IMR-90 (cell line): ENCODE measurements around the gene TST. TPM values are rescaled to one million over a fixed set of nuclear protein-coding genes. Genes with fewer than 3 reads are reported as not detected.

ENCODE experiments used
- ATAC-seq: fragments of 200-7000 bp; cut with Tn5 transposase; 2 replicates; pipeline ENCODE4 v1.9.1; 2020; ENCODE audit warnings: low read depth, mild to moderate bottlenecking, moderate library complexity
- BruUV-seq: library from RNA; stranded (reverse); fragments of 400-500 nt; replicated peaks from 2 replicates; lab custom pipeline; 2021; lab: Mats Ljungman, UMichigan
- CTCF ChIA-PET: fragments of 300-600 bp; formaldehyde crosslinking; extraction: SDS; loops from one replicate; lab custom pipeline; 2021; ENCODE audit warnings: antibody characterized with exemption; lab: Yijun Ruan, JAX
- POLR2A ChIA-PET: fragments of 300-600 bp; sonication (Branson Sonifier 250); formaldehyde crosslinking; loops from one replicate; lab custom pipeline; 2022; ENCODE audit warnings: antibody characterized with exemption; ENCODE audit not compliant: unreplicated experiment; lab: Charles Lee
- DNase-seq: peaks from one replicate; pipeline ENCODE4 v3.0.0; 2013
- H2AFZ ChIP-seq: replicated peaks from 2 replicates; pipeline ENCODE3; 2013; ENCODE audit warnings: low read length, mild to moderate bottlenecking; ENCODE audit not compliant: poor library complexity
- H2AK5ac ChIP-seq: 2 replicates; pipeline ENCODE4 v1.6.1; 2013; ENCODE audit warnings: low read depth, low read length, inconsistent platforms
- H2AK9ac ChIP-seq: replicated peaks from 2 replicates; pipeline ENCODE3; 2013; ENCODE audit warnings: mild to moderate bottlenecking, low read depth, low read length, moderate library complexity; ENCODE audit not compliant: poor library complexity
- H2BK120ac ChIP-seq: 2 replicates; pipeline ENCODE4 v1.6.1; 2013; ENCODE audit warnings: low read depth, low read length, inconsistent platforms
- H2BK15ac ChIP-seq: 3 replicates; pipeline ENCODE4 v1.6.1; 2013; ENCODE audit warnings: low read depth, low read length, inconsistent platforms
- H2BK20ac ChIP-seq: 2 replicates; pipeline ENCODE4 v1.6.1; 2013; ENCODE audit warnings: low read depth, mild to moderate bottlenecking, inconsistent platforms, low read length, moderate library complexity
- H2BK5ac ChIP-seq: 2 replicates; pipeline ENCODE4 v1.6.1; 2013; ENCODE audit warnings: mild to moderate bottlenecking, low read depth, low read length, inconsistent platforms; ENCODE audit not compliant: poor library complexity, severe bottlenecking
- H3K14ac ChIP-seq: replicated peaks from 2 replicates; pipeline ENCODE4 v1.6.1; 2013; ENCODE audit warnings: low read depth, low read length, inconsistent platforms
- H3K18ac ChIP-seq: 2 replicates; pipeline ENCODE4 v1.6.1; 2013; ENCODE audit warnings: low read depth, low read length, control low read depth
- H3K23ac ChIP-seq: 2 replicates; pipeline ENCODE4 v1.6.1; 2013; ENCODE audit warnings: low read depth, low read length, inconsistent platforms
- H3K27ac ChIP-seq: 2 replicates; pipeline ENCODE4 v1.5.1; 2013; ENCODE audit warnings: mild to moderate bottlenecking, control low read depth, low read length; ENCODE audit not compliant: insufficient read depth
- H3K27me3 ChIP-seq: 2 replicates; pipeline ENCODE4 v1.6.1; 2013; ENCODE audit warnings: low read length; ENCODE audit not compliant: control insufficient read depth, insufficient read depth
- H3K36me3 ChIP-seq: 2 replicates; pipeline ENCODE4 v1.6.1; 2013; ENCODE audit warnings: low read length, mixed read lengths; ENCODE audit not compliant: control insufficient read depth, insufficient read depth
- H3K4ac ChIP-seq: 2 replicates; pipeline ENCODE4 v1.6.1; 2013; ENCODE audit warnings: low read depth, low read length, inconsistent platforms
- H3K4me1 ChIP-seq: 2 replicates; pipeline ENCODE4 v1.6.1; 2013; ENCODE audit warnings: low read length, mixed read lengths; ENCODE audit not compliant: control insufficient read depth, insufficient read depth
- H3K4me2 ChIP-seq: 2 replicates; pipeline ENCODE4 v1.6.1; 2013; ENCODE audit warnings: low read depth, mild to moderate bottlenecking, control low read depth, low read length, moderate library complexity
- H3K4me3 ChIP-seq: 2 replicates; pipeline ENCODE4 v1.5.1; 2013; ENCODE audit warnings: low read depth, mild to moderate bottlenecking, control low read depth, low read length, moderate library complexity; ENCODE audit not compliant: insufficient read depth
- H3K56ac ChIP-seq: 2 replicates; pipeline ENCODE4 v1.6.1; 2013; ENCODE audit warnings: low read length, inconsistent platforms; ENCODE audit not compliant: insufficient read depth; ENCODE audit errors: extremely low read depth
- H3K79me1 ChIP-seq, 2 experiments: 2 replicates each; pipeline ENCODE4 v1.6.1; 2013; ENCODE audit warnings: low read length in 2 of 2, inconsistent platforms in 1 of 2, low read depth in 1 of 2
- H3K9ac ChIP-seq: 2 replicates; pipeline ENCODE4 v1.6.1; 2013; ENCODE audit warnings: low read depth, low read length, control low read depth
- H3K9me1 ChIP-seq: 2 replicates; pipeline ENCODE4 v1.6.1; 2013; ENCODE audit warnings: low read length, inconsistent platforms; ENCODE audit not compliant: insufficient read depth
- H3K9me3 ChIP-seq: 2 replicates; pipeline ENCODE4 v1.6.1; 2013; ENCODE audit warnings: low read length; ENCODE audit not compliant: control insufficient read depth, insufficient read depth
- H4K20me1 ChIP-seq: 2 replicates; pipeline ENCODE4 v1.6.1; 2013; ENCODE audit warnings: low read length, inconsistent platforms; ENCODE audit not compliant: insufficient read depth
- H4K5ac ChIP-seq: 2 replicates; pipeline ENCODE4 v1.6.1; 2013; ENCODE audit warnings: mild to moderate bottlenecking, low read depth, low read length, control low read depth
- H4K8ac ChIP-seq, 2 experiments: 2 replicates each; pipeline ENCODE4 v1.6.1; 2013; ENCODE audit warnings: low read depth in 2 of 2, low read length in 2 of 2, control low read depth in 1 of 2, inconsistent platforms in 1 of 2
- H4K91ac ChIP-seq: 2 replicates; pipeline ENCODE4 v1.6.1; 2013; ENCODE audit warnings: low read depth, low read length, inconsistent platforms; ENCODE audit not compliant: insufficient read depth
- BHLHE40 ChIP-seq: fragments of 150-350 bp; IDR thresholded peaks from 2 replicates; pipeline ENCODE4 v1.6.1; 2016; ENCODE audit warnings: mild to moderate bottlenecking, low read depth, low read length
- CEBPB ChIP-seq: IDR thresholded peaks from 2 replicates; pipeline ENCODE4 v1.6.1; 2012; ENCODE audit warnings: low read depth, low read length, improper control_type of control experiment
- CHD1 ChIP-seq: IDR thresholded peaks from 2 replicates; pipeline ENCODE4 v1.6.1; 2012; ENCODE audit warnings: low read depth, low read length, improper control_type of control experiment
- FOS ChIP-seq: fragments of 150-350 bp; IDR thresholded peaks from 2 replicates; pipeline ENCODE4 v1.6.1; 2016; ENCODE audit warnings: low read depth, low read length
- MAFK ChIP-seq: IDR thresholded peaks from 2 replicates; pipeline ENCODE4 v1.6.1; 2012; ENCODE audit warnings: low read depth, low read length, improper control_type of control experiment
- MAZ ChIP-seq: IDR thresholded peaks from 2 replicates; pipeline ENCODE4 v1.6.1; 2012; ENCODE audit warnings: low read depth, mild to moderate bottlenecking, low read length, improper control_type of control experiment, moderate library complexity, borderline replicate concordance
- MXI1 ChIP-seq: IDR thresholded peaks from 2 replicates; pipeline ENCODE4 v1.6.1; 2012; ENCODE audit warnings: low read depth, mild to moderate bottlenecking, low read length, moderate library complexity, borderline replicate concordance
- NFE2L2 ChIP-seq: fragments of 150-350 bp; IDR thresholded peaks from 2 replicates; pipeline ENCODE4 v1.6.1; 2016; ENCODE audit warnings: low read depth, mild to moderate bottlenecking, low read length
- POLR2A ChIP-seq: IDR thresholded peaks from 2 replicates; pipeline ENCODE4 v1.6.1; 2012; ENCODE audit warnings: mild to moderate bottlenecking, low read depth, low read length
- RAD21 ChIP-seq: IDR thresholded peaks from 2 replicates; pipeline ENCODE4 v1.6.1; 2012; ENCODE audit warnings: low read length, improper control_type of control experiment
- RCOR1 ChIP-seq: IDR thresholded peaks from 2 replicates; pipeline ENCODE4 v1.6.1; 2012; ENCODE audit warnings: mild to moderate bottlenecking, low read length, improper control_type of control experiment; ENCODE audit not compliant: insufficient replicate concordance
- RFX5 ChIP-seq: IDR thresholded peaks from 2 replicates; pipeline ENCODE4 v1.8.0; 2012; ENCODE audit warnings: low read depth, mild to moderate bottlenecking, low read length, moderate library complexity
- SMC3 ChIP-seq: fragments of 150-350 bp; IDR thresholded peaks from 2 replicates; pipeline ENCODE4 v1.6.1; 2016; ENCODE audit warnings: low read depth, mild to moderate bottlenecking, antibody characterized with exemption, low read length, moderate library complexity
- USF2 ChIP-seq: fragments of 150-350 bp; IDR thresholded peaks from 2 replicates; pipeline ENCODE4 v1.6.1; 2017; ENCODE audit warnings: mild to moderate bottlenecking, antibody characterized with exemption, low read length, low read depth
- WGBS, 2 experiments: methylation state at CpG; one replicate each; pipeline versions ENCODE4 v1.1.5 to v1.1.7; 2013; ENCODE audit warnings: missing lambda C conversion rate in 2 of 2; ENCODE audit not compliant: insufficient read length in 1 of 2; ENCODE audit errors: extremely low coverage in 2 of 2; 5-methylcytosine and 5-hydroxymethylcytosine counted together
- dilution Hi-C: fragments of 300-500 bp; cut with HindIII; formaldehyde crosslinking; loops from one replicate; pipeline ENCODE4 v1.14.3; 2018; ENCODE audit warnings: low sequenced_read_pairs; ENCODE audit not compliant: unreplicated experiment
- in situ Hi-C: fragments of 300-500 bp; cut with MboI; formaldehyde crosslinking; loops from 3 replicates; pipeline ENCODE4 v1.14.3; 2019; ENCODE audit warnings: low sequenced_read_pairs, inconsistent platforms, mixed read lengths
- intact Hi-C: fragments of 100-400 bp; cut with micrococcal nuclease; formaldehyde crosslinking; loops from 2 replicates; pipeline ENCODE4 v1.10.0; 2022
- polyA plus RNA-seq, 3 experiments: library from polyadenylated mRNA; depleted of rRNA; stranded (reverse); fragments of >200 nt; gene quantifications; 2 replicates each; pipeline ENCODE4 v1.2.3, GENCODE V29; 2012; ENCODE audit warnings: low replicate concordance in 1 of 3
- total RNA-seq: library from RNA; depleted of rRNA; stranded (reverse); fragments of >200 nt; gene quantifications from 2 replicates; pipeline ENCODE4 v1.2.3, GENCODE V29; 2012
- TF ChIP-seq, protein P1 (sequence below): conservative IDR thresholded peaks from 2 replicates; pipeline ENCODE4 v1.5.1; 2012; ENCODE audit warnings: mild to moderate bottlenecking, low read depth, low read length, improper control_type of control experiment
- TF ChIP-seq, protein P2 (sequence below): fragments of 150-350 bp; IDR thresholded peaks from 2 replicates; pipeline ENCODE4 v1.6.1; 2016; ENCODE audit warnings: low read depth, mild to moderate bottlenecking, low read length, moderate library complexity, borderline replicate concordance

TST gene
- total and polyA plus RNA-seq, 2 of the 4 experiments (the other 2 are of a cell fraction) = 31.7 to 37.7 TPM

GRCh38 chr22:37062376-37062675 lies 43.1 kb upstream of the TST start:
- Histone ChIP-seq H2BK5ac (no peak overlapping the region), H4K5ac (no peak overlapping the region), H2BK15ac (no peak overlapping the region), H3K27me3 (no peaks in the 10 kb centered on the region), H2AK9ac (no peak overlapping the region), H3K9me1 (no peaks in the 10 kb centered on the region), H3K18ac (no peak overlapping the region), H4K20me1 (no peaks in the 10 kb centered on the region), H3K4me3 (no peak overlapping the region), H4K8ac (no peak overlapping the region), H3K9me3 (no peaks in the 10 kb centered on the region), H2AK5ac (no peak overlapping the region), H3K79me1 (no peaks in the 10 kb centered on the region), H4K91ac (no peak overlapping the region), H3K9ac (no peak overlapping the region), H3K4me1 (no peaks in the 10 kb centered on the region), H3K14ac (no peak overlapping the region), H2BK120ac (no peak overlapping the region), H3K4me2 (no peak overlapping the region), H3K56ac (no peak overlapping the region), H3K23ac (no peak overlapping the region), H2BK20ac (no peak overlapping the region), H3K27ac (no peak overlapping the region), H3K4ac (no peak overlapping the region), H3K36me3 (peaks cover 20% of the 10 kb centered on the region), H2AFZ (no peak overlapping the region)
- ChIA-PET POLR2A (no interaction called here), CTCF (no interaction called here)
- in situ Hi-C loops (no loop called here), intact Hi-C loops (no loop called here), dilution Hi-C loops (no loop called here)
- ATAC-seq = no peak
- 90% methylated on average over 2 of the region's 7 CpGs; no CpG with 5 or more reads in 1 of the 2 experiments for WGBS, 2 experiments
- no peak for DNase-seq
- TF ChIP-seq RAD21 (no peak), POLR2A (no peak), MAFK (no peak), BHLHE40 (no peak), USF2 (no peak), SMC3 (no peak), FOS (no peak), CEBPB (no peak), MXI1 (no peak), MAZ (no peak), CHD1 (no peak), RCOR1 (no peak), NFE2L2 (no peak), RFX5 (no peak)
- TF ChIP-seq, protein P1, sequence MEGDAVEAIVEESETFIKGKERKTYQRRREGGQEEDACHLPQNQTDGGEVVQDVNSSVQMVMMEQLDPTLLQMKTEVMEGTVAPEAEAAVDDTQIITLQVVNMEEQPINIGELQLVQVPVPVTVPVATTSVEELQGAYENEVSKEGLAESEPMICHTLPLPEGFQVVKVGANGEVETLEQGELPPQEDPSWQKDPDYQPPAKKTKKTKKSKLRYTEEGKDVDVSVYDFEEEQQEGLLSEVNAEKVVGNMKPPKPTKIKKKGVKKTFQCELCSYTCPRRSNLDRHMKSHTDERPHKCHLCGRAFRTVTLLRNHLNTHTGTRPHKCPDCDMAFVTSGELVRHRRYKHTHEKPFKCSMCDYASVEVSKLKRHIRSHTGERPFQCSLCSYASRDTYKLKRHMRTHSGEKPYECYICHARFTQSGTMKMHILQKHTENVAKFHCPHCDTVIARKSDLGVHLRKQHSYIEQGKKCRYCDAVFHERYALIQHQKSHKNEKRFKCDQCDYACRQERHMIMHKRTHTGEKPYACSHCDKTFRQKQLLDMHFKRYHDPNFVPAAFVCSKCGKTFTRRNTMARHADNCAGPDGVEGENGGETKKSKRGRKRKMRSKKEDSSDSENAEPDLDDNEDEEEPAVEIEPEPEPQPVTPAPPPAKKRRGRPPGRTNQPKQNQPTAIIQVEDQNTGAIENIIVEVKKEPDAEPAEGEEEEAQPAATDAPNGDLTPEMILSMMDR = no peak
- TF ChIP-seq, protein P2, sequence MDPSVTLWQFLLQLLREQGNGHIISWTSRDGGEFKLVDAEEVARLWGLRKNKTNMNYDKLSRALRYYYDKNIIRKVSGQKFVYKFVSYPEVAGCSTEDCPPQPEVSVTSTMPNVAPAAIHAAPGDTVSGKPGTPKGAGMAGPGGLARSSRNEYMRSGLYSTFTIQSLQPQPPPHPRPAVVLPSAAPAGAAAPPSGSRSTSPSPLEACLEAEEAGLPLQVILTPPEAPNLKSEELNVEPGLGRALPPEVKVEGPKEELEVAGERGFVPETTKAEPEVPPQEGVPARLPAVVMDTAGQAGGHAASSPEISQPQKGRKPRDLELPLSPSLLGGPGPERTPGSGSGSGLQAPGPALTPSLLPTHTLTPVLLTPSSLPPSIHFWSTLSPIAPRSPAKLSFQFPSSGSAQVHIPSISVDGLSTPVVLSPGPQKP = no peak
- BruUV-seq = no TSS peak
